CD4-positive, alpha-beta T cell (primary cell): ENCODE data around the gene USP50. TPM values are rescaled to one million over a fixed set of nuclear protein-coding genes. Genes with fewer than 3 reads are reported as not detected.

ENCODE experiments used
- ATAC-seq: fragments of 200-7000 bp; cut with Tn5 transposase; one replicate; pipeline ENCODE4 v1.10.0; 2022; ENCODE audit warnings: mild to moderate bottlenecking; ENCODE audit not compliant: poor library complexity
- CTCF ChIA-PET: fragments of 350-600 bp; sonication (Branson Sonifier 250); formaldehyde crosslinking; loops from one replicate; lab custom pipeline; 2021; ENCODE audit warnings: antibody characterized with exemption, inconsistent platforms; lab: Charles Lee
- POLR2A ChIA-PET: fragments of 350-600 bp; sonication (Branson Sonifier 250); formaldehyde crosslinking; loops from one replicate; lab custom pipeline; 2021; ENCODE audit warnings: antibody characterized with exemption, inconsistent platforms; lab: Charles Lee
- DNase-seq, 14 experiments: peaks; one replicate each; pipeline ENCODE4 v3.0.0-alpha.2; 2013 to 2020; ENCODE audit warnings: mixed read lengths in 2 of 14
- H3K27ac ChIP-seq, 2 donors: one replicate each; pipeline versions ENCODE4 v1.5.1 to v1.7.0; 2013; ENCODE audit warnings: low read length in 2 of 2, low read depth in 1 of 2, mild to moderate bottlenecking in 1 of 2
- H3K27me3 ChIP-seq, 2 experiments: 1 replicate in 1 of 2; 2 replicates in 1 of 2; pipeline versions ENCODE4 v1.6.1 to v1.7.0; 2013; ENCODE audit warnings: low read length in 2 of 2, control low read depth in 1 of 2, mild to moderate bottlenecking in 1 of 2, moderate library complexity in 1 of 2; ENCODE audit not compliant: insufficient read depth in 2 of 2, control insufficient read depth in 1 of 2
- H3K36me3 ChIP-seq: one replicate; pipeline ENCODE4 v1.6.1; 2013; ENCODE audit warnings: low read length, control low read depth; ENCODE audit not compliant: insufficient read depth
- H3K4me1 ChIP-seq: one replicate; pipeline ENCODE4 v1.6.1; 2013; ENCODE audit warnings: low read length, control low read depth; ENCODE audit not compliant: insufficient read depth
- H3K4me3 ChIP-seq: one replicate; pipeline ENCODE4 v1.5.1; 2013; ENCODE audit warnings: mild to moderate bottlenecking, low read length, moderate library complexity
- H3K9me3 ChIP-seq, 2 experiments: 1 replicate in 1 of 2; 2 replicates in 1 of 2; pipeline versions ENCODE4 v1.6.1 to v1.7.0; 2013; ENCODE audit warnings: low read length in 2 of 2, mild to moderate bottlenecking in 2 of 2, control low read depth in 1 of 2, moderate library complexity in 1 of 2; ENCODE audit not compliant: control insufficient read depth in 1 of 2, insufficient read depth in 1 of 2
- H3K27ac Mint-ChIP-seq: one replicate; pipeline ENCODE4 v1.8.0; 2020; ENCODE audit warnings: mixed read lengths
- H3K27me3 Mint-ChIP-seq: one replicate; pipeline ENCODE4 v1.8.0; 2021; ENCODE audit warnings: mixed read lengths
- H3K36me3 Mint-ChIP-seq: one replicate; pipeline ENCODE4 v1.8.0; 2021; ENCODE audit warnings: low read depth, mixed read lengths
- H3K4me1 Mint-ChIP-seq: one replicate; pipeline ENCODE4 v1.8.0; 2021; ENCODE audit warnings: low read depth, mixed read lengths
- H3K4me3 Mint-ChIP-seq: one replicate; pipeline ENCODE4 v1.8.0; 2020; ENCODE audit warnings: mild to moderate bottlenecking, mixed read lengths
- H3K9me3 Mint-ChIP-seq: one replicate; pipeline ENCODE4 v1.8.0; 2020; ENCODE audit warnings: mixed read lengths
- intact Hi-C, 2 experiments: fragments of 100-400 bp; cut with DNase I in 1 of 2; cut with micrococcal nuclease in 1 of 2; formaldehyde crosslinking; loops; one replicate each; pipeline versions ENCODE4 v1.15.1 to v1.9.0; 2023 to 2025; cut with DNase I, micrococcal nuclease
- polyA plus RNA-seq, 2 donors: library from polyadenylated mRNA; unstranded; fragments of 120-200 nt; gene quantifications; one replicate each; pipeline ENCODE4 v1.2.1, GENCODE V29; 2013
- total RNA-seq, 174 experiments: library from RNA in 2 of 174; stranded (reverse) in 2 of 174; gene quantifications; one replicate each; pipeline ENCODE4 v1.2.3 and lab custom pipeline; 2021 to 2026
- TF ChIP-seq, protein P1 (sequence below): fragments of 200-600 bp; IDR thresholded peaks from one replicate; pipeline ENCODE4 v1.8.0; 2022; ENCODE audit warnings: antibody characterized with exemption, mild to moderate bottlenecking

The USP50 gene
- total RNA-seq, result under 1 TPM in 1 of 2 experiments, not detected in 1; 0.41 TPM
- polyA plus RNA-seq (2013, experiment 1 of 2), result not detected
- polyA plus RNA-seq (2013, experiment 2 of 2), result not detected
- 0 to 0.90 (median 0.31) reads per million in 172 experiments for total RNA-seq (lab: John Stamatoyannopoulos, UW)

- H3K4me1 Mint-ChIP-seq, result no peaks in the 10 kb centered on the region
- no peaks in the 10 kb centered on the region for H3K36me3 ChIP-seq
- H3K4me1 ChIP-seq, result no peaks in the 10 kb centered on the region
- H3K9me3 Mint-ChIP-seq, result no peaks in the 10 kb centered on the region
- no peak within 1 kb of the TSS for H3K4me3 ChIP-seq
- ATAC-seq (no peak), DNase-seq (no peak)
- POLR2A ChIA-PET, result no interaction called here
- H3K36me3 Mint-ChIP-seq, result no peaks in the 10 kb centered on the region
- H3K27me3 ChIP-seq, result no peaks in the 10 kb centered on the region
- CTCF ChIA-PET, result no interaction called here
- peaks cover 11% of the 10 kb centered on the region for H3K27me3 Mint-ChIP-seq
- TF ChIP-seq, protein P1, sequence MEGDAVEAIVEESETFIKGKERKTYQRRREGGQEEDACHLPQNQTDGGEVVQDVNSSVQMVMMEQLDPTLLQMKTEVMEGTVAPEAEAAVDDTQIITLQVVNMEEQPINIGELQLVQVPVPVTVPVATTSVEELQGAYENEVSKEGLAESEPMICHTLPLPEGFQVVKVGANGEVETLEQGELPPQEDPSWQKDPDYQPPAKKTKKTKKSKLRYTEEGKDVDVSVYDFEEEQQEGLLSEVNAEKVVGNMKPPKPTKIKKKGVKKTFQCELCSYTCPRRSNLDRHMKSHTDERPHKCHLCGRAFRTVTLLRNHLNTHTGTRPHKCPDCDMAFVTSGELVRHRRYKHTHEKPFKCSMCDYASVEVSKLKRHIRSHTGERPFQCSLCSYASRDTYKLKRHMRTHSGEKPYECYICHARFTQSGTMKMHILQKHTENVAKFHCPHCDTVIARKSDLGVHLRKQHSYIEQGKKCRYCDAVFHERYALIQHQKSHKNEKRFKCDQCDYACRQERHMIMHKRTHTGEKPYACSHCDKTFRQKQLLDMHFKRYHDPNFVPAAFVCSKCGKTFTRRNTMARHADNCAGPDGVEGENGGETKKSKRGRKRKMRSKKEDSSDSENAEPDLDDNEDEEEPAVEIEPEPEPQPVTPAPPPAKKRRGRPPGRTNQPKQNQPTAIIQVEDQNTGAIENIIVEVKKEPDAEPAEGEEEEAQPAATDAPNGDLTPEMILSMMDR, result no peak
- no peak within 1 kb of the TSS for H3K27ac ChIP-seq
- intact Hi-C loops, result no loop called here
- no peak within 1 kb of the TSS for H3K4me3 Mint-ChIP-seq
- no peak within 1 kb of the TSS for H3K27ac Mint-ChIP-seq
- H3K9me3 ChIP-seq, result no peaks in the 10 kb centered on the region
These were observed at the start of gene USP50 for GRCh38 chr15:50546566-50546965. TSS of gene USP50 (minus strand) at chr15:50546666. CDS start at chr15:50546525, 141 bp downstream.

GRCh38 chr15:50594311-50594710 lies 47.8 kb upstream of the USP50 start:
- intact Hi-C loops, result no loop called here
- Mint-ChIP-seq H3K9me3 (no peaks in the 10 kb centered on the region), H3K27me3 (no peaks in the 10 kb centered on the region), H3K4me1 (no peaks in the 10 kb centered on the region), H3K27ac (no peak overlapping the region), H3K36me3 (peaks cover 86% of the 10 kb centered on the region), H3K4me3 (no peak overlapping the region)
- DNase-seq, result no peak
- H3K4me1 ChIP-seq, result no peaks in the 10 kb centered on the region
- no peak overlapping the region for H3K4me3 ChIP-seq
- CTCF ChIA-PET, result no interaction called here
- POLR2A ChIA-PET, result no interaction called here
- no peaks in the 10 kb centered on the region for H3K27me3 ChIP-seq
- no peaks in the 10 kb centered on the region for H3K9me3 ChIP-seq
- no peak overlapping the region for H3K27ac ChIP-seq
- ATAC-seq, result no peak
- peaks cover 95% of the 10 kb centered on the region for H3K36me3 ChIP-seq
- TF ChIP-seq, protein P1, result no peak

DNA sequence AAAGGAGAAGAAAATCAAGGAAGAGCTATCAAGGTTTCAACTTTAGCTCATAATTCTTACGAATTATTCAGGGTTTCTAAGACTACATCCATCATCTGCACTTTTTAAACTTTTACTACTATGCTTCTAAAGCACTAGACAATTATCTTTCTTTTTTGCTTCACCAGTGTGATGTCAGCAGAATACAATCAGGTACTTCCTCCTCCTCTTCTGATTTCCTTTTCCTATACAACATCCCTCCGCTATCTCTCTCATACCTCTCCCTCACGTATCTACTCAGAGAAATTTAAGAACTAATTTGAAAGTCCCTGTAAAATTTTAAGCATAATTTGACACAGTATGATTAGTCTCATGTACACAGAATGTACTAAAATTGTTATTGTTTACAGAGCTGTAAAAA lies 47.3 kb upstream of the USP50 start:
- Histone ChIP-seq H3K4me3 (no peak overlapping the region), H3K27me3 (no peaks in the 10 kb centered on the region), H3K27ac (no peak overlapping the region), H3K4me1 (no peaks in the 10 kb centered on the region), H3K36me3 (peaks cover 94% of the 10 kb centered on the region), H3K9me3 (no peaks in the 10 kb centered on the region)
- no peaks in the 10 kb centered on the region for H3K27me3 Mint-ChIP-seq
- H3K4me3 Mint-ChIP-seq, result no peak overlapping the region
- CTCF ChIA-PET, result no interaction called here
- ATAC-seq (no peak), DNase-seq (no peak)
- TF ChIP-seq, protein P1, result no peak
- H3K4me1 Mint-ChIP-seq, result no peaks in the 10 kb centered on the region
- POLR2A ChIA-PET, result no interaction called here
- peaks cover 84% of the 10 kb centered on the region for H3K36me3 Mint-ChIP-seq
- no peak overlapping the region for H3K27ac Mint-ChIP-seq
- H3K9me3 Mint-ChIP-seq, result no peaks in the 10 kb centered on the region
- intact Hi-C loops, result no loop called here
